RPMI8226 (cell line): ENCODE measurements around the gene CLDN20.
"Not testable (repeated sequence)": the region's sequence is repeated elsewhere in the genome, so short reads cannot be mapped to it uniquely, and the experiment has no call there.

Source experiments
- DNase-seq: peaks from one replicate; pipeline ENCODE4 v3.0.0-alpha.2; 2015

The CLDN20 gene

DNA sequence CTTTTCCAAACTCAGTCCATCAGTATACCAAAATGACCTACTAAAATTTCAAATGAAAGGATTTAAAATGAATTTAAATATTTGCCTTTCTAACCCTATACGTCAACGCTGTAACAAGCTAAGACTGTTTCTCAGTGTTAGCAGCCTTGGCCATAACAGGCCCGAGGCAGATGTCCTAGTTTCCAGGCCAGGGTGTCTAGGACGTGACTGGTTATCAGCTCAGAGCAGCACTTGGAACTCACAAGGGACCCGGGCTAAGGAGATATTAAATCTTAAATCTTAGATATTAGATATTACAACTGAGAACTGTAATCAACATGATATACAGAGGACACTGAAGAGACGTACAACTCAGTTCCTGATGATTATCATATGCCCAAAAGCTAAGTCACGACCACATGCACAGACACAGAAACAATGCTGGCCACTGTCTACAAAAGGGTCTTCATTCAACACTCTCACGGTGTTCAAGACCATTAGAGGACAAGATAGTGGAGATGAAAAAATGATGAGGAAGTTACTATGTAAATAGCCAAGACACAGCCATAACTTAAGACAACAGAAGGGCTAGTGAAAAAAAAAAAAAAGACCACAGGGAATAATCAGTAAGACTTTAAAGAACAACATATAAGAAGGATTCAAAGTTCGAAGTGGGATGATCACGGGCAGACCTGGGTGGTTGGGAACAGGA is at the start of gene CLDN20:
CLDN20 (plus strand) TSS at position 641 of the 691 bp plus-strand sequence. CDS start 11,707 bp downstream, outside the sequence.
- DNase-seq, result no peak

GRCh38 chr6:155215906-155216305 is 47.9 kb upstream of the CLDN20 start:
- no peak for DNase-seq

- DNase-seq, result no peak
Observed at GRCh38 chr6:155216312-155217046, 47.3 kb upstream of the CLDN20 start.

DNA sequence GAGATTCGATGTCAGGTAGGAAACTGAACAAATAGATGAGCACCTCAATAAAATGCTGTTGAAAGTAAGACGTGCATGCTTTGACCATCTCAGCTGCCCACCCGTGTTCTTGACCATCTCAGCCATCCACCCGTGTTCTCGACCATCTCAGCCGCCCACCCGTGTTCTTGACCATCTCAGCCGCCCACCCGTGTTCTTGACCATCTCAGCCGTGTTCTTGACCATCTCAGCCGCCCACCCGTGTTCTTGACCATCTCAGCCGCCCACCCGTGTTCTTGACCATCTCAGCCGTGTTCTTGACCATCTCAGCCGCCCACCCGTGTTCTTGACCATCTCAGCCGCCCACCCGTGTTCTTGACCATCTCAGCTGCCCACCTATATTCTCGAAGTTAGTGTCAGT is 45.1 kb upstream of the CLDN20 start:
- DNase-seq, result not testable (repeated sequence)

GRCh38 chr6:155219299-155219698 is 44.5 kb upstream of the CLDN20 start:
- DNase-seq, result no peak

DNA sequence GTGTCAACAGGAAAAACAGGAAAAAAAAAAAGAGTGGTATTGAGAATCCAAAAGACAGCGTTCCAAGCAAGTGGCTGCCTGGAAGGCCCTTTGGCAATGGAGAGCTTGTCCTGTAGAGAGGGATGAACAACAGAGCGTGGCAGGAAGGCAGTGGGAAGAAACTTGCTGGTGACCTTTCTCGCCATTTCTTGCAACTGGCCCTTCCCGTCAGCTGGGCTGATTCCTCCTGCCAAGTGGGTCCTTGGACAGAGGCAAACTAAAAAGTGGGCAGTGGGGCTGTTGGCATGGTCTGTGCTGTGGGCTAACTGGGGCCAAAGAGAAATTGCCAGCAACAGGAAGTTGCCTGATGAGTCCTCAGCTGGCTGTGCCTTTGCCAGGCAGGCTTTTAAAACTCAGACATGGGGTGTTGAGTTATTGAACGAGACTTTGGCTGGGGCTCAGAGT is 43.9 kb upstream of the CLDN20 start:
- DNase-seq, result no peak

GRCh38 chr6:155221086-155221485 is 42.7 kb upstream of the CLDN20 start:
- no peak for DNase-seq

DNA sequence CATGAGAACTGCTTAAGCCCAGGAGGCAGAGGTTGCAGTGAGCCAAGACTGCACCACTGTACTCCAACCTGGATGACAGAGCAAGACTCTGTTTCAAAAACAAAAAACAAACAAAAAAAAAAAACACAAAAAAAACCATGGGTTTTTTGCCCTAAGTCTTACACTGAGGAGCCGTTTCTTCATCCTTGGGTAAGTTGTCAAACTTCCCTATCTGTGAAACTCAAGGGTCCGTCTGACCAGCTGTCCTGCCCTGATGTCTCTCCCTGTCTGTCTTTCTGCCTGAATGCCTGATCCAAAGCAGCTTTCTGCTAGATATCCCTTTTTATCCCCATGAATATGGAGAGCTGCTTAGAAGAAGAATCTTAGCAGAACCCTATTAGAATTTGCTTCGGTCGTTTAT is 41.3 kb upstream of the CLDN20 start:
- no peak for DNase-seq

- no peak for DNase-seq
Observed at GRCh38 chr6:155223646-155224451, 40.0 kb upstream of the CLDN20 start.

- DNase-seq, result no peak
Observed at GRCh38 chr6:155224618-155225017, 39.2 kb upstream of the CLDN20 start.

DNA sequence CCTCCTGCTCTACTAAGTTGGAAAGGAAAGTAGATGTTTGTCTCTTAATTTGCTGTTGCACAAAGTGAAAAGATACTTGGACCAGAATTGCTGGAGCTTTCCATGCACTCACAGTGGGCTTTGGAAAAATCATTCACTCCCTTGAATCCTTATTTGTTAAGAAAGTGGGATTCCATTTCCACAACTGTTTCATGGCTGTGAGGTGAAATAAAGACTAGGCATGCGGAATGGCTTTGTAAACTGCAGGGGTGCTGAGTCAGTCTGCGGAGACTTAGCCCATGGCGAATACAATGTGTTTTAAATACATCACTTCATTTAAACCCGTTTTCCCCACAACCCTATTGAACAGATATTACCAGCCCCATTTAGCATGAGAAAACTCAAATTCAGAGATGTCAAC is 36.8 kb upstream of the CLDN20 start:
- no peak for DNase-seq

DNA sequence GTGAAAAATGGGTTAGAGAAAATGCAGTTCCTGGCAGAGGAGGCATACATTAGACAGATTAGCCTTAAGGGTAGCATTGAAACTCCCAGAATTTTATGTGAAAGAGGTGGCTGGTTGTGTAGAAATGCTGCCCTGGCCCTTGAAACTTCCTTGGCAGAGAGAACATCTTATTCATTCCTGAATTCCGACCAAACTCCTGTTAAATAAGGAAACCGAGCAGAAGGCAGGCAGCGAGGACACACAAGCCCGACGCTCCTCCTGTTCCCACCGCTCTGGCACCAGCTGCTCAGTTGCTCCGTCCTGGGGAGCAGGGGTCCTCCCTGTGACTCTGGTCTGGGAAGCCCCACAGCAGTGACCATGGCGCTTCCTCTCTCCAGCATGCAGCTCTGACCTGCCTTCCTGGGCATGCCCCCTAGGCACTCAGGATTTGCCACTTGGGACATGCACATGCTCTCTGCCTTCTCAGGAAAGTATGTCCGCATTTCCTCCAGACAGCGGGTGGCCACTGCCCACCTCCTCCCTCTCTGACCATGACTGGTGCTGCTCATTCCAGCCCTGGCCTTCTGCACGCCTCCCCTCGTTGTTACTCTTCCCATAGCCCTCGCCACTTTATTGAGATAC is 35.2 kb upstream of the CLDN20 start:
- no peak for DNase-seq

DNA sequence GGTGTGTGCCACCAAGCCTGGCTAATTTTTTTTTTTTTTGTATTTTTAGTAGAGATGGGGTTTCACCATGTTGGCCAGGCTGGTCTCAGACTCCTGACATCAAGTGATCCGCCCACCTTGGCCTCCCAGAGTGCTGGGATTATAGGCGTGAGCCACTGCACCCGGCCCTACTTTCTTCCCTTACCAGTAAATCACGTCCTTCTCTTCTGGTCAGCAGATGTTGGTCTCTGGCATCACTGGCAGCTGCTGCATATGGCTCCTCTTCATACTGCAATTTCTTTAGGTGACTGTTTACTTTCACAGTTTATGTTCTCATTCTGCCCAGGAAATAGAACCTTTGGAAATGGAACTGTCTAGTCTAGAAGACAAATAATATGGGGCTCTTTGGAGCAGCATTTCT is 32.8 kb upstream of the CLDN20 start:
- not testable (repeated sequence) for DNase-seq

- DNase-seq, result no peak
Observed at GRCh38 chr6:155232848-155233247, 31.0 kb upstream of the CLDN20 start.

- DNase-seq, result no peak
Observed at GRCh38 chr6:155234167-155234566, 29.6 kb upstream of the CLDN20 start.

DNA sequence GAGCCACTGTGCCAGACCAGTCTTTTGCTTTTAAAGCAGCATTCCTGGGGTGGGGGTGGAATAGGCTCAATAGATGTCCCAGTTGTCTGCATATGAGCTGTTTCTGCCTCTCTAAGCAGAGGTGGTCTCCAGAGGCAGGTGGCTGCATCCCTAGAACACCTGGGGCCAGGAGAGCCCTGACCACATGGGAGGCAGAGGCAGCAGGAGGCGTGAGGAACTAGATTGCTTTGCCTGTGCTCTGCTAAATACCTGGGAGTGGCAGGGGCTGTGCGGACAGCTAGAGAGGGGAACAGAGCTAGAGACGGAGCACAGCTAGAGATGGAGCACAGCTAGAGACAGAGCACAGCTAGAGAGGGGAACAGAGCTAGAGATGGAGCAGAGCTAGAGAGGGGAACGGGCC is 29.1 kb upstream of the CLDN20 start:
- no peak for DNase-seq

GRCh38 chr6:155235087-155235486 is 28.7 kb upstream of the CLDN20 start:
- no peak for DNase-seq

- no peak for DNase-seq
Observed at GRCh38 chr6:155237613-155238012, 26.2 kb upstream of the CLDN20 start.

DNA sequence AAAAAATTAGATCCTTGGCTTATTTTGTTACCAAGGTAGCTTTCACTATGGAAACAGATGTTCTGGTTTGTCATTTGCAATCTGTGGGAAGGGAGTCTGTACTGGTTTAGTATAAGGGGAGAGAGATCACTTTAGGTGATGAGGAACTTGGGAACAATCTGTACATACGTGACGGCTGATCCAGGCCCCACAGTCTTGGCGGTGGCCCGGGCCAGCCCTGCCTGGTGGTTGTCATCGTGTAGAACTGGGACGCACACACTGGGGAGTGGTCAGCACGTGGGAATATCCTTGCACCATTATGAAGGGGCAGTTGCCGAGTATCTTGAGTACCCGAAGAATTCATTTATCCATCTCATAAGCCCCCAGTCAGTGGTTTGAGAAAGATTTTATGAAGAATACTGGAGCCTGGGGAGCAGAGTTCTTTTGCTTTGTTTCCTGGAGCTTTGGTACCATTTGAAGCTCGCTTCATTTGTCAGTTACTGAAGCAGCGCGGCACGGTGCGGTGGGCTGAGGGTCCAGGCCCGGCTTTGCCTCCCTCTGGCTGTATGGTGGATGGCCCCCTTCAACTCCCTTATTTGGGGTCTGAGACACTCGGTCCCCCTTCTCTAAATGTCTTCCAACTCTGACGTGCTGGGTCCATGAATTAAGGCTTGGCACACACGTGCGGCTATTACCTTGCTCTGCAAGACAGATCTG is 22.8 kb upstream of the CLDN20 start:
- no peak for DNase-seq

DNA sequence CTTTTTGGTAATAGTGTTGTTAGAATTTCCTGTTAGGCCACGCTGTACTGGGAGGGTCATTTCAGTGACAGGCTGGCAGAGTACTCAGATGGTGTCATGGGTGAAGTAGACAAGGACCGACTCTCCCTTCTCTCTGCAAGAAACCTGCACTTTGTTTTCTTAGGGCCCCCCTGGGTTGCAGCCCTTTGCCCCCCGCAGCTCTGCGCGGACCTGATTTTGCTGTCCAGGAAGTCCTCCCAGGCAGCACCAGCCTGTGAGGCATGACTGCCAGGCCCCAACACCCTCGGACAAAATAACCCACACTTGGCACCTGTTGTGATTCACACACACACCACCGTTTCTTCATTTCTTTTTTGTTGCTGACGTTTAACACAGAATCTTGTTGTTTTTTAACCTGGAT is 21.8 kb upstream of the CLDN20 start:
- DNase-seq, result no peak

DNA sequence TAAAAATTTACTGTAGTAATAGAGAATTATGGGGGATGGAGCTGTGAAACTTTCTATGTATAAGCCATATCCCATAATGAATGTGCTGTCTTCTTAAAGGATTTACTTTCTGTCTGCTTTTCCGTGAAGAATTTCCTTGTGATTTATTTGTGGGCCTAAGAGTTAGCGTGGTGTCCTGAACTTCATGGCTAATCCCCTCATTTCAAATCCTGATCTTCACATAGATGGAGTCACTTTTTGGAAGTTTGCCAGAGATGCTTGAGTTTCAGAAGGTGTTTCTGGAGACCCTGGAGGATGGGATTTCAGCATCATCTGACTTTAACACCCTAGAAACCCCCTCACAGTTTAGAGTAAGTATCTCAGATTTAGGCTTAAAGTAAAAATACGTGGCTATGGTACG is 19.4 kb upstream of the CLDN20 start:
- no peak for DNase-seq

DNA sequence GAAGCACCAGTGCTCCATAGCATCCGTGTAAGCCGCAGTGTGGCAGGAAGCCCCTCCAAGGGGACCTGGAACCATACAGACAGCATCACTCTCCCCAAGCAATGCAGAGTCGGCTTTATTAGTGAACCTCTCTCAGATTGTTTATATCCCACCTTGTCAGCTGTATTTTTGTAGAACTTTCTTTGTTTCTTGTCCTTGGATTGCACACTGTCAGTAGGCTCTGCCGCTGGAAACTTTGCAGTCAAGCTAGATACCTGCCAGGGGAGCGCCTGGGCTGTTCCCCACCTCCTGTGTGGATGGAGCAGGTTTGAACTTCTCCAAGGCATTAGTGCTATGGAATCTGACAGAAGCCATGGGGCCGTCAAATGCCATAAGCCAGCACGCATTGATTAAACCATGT is 18.6 kb upstream of the CLDN20 start:
- DNase-seq, result no peak

- DNase-seq, result no peak
Observed at GRCh38 chr6:155245831-155246230, 18.0 kb upstream of the CLDN20 start.
